ENCODE measurements around the gene ELAC2.

ELAC2 gene

DNA sequence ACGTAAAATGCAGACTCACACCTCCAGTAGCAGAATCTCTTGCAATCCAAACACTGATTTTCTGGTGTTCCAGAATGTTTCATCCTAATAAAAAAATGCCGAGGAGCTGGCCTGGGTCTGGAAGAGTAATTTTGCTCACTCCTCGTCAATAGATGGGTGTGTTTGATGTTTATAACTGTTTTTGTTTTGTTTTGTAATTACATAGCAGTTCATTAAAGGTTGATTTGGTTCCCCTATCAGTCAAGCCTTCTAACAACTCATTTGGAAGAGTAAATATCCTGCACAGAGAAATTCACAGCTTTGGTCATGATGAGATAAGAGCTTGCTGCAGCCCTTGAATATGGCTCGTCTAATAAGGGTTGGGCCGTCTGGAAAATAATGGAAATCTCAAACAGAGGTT is 36.8 kb upstream of the ELAC2 start:
- Histone ChIP-seq H3K36me3 (ENCODE audit: low read length) (no peaks in the 10 kb centered on the region), H3K79me2 (ENCODE audit: insufficient read depth, low read length) (no peaks in the 10 kb centered on the region), H3K9me3 (ENCODE audit: insufficient read depth, low read length) (no peaks in the 10 kb centered on the region), H2AFZ (ENCODE audit: low read depth, low read length, severe bottlenecking) (no peak overlapping the region), H3K27me3 (ENCODE audit: low read length) (no peaks in the 10 kb centered on the region), H3K27ac (ENCODE audit: low read depth, low read length) (no peak overlapping the region), H3K4me3 (ENCODE audit: insufficient read depth, low read length, poor library complexity, severe bottlenecking) (no peak overlapping the region), H3K4me2 (ENCODE audit: low read depth, low read length, poor library complexity, severe bottlenecking) (no peak overlapping the region), H3F3A (ENCODE audit: insufficient read depth) (no peaks in the 10 kb centered on the region), H3K9ac (ENCODE audit: low read length) (no peak overlapping the region), H4K20me1 (ENCODE audit: low read depth, low read length) (no peaks in the 10 kb centered on the region), H3K9me2 (replicated peaks; ENCODE audit: insufficient read depth, low read length) (no peaks in the 10 kb centered on the region)
- TF ChIP-seq, protein P1, sequence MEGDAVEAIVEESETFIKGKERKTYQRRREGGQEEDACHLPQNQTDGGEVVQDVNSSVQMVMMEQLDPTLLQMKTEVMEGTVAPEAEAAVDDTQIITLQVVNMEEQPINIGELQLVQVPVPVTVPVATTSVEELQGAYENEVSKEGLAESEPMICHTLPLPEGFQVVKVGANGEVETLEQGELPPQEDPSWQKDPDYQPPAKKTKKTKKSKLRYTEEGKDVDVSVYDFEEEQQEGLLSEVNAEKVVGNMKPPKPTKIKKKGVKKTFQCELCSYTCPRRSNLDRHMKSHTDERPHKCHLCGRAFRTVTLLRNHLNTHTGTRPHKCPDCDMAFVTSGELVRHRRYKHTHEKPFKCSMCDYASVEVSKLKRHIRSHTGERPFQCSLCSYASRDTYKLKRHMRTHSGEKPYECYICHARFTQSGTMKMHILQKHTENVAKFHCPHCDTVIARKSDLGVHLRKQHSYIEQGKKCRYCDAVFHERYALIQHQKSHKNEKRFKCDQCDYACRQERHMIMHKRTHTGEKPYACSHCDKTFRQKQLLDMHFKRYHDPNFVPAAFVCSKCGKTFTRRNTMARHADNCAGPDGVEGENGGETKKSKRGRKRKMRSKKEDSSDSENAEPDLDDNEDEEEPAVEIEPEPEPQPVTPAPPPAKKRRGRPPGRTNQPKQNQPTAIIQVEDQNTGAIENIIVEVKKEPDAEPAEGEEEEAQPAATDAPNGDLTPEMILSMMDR (IDR thresholded peaks at IDR 0.05; ENCODE audit: insufficient read depth, low read length, poor library complexity, severe bottlenecking) = no peak
- no peak for TF ChIP-seq EZH2phosphoT487 (conservative IDR thresholded peaks at IDR 0.05; ENCODE audit: low read length)

DNA sequence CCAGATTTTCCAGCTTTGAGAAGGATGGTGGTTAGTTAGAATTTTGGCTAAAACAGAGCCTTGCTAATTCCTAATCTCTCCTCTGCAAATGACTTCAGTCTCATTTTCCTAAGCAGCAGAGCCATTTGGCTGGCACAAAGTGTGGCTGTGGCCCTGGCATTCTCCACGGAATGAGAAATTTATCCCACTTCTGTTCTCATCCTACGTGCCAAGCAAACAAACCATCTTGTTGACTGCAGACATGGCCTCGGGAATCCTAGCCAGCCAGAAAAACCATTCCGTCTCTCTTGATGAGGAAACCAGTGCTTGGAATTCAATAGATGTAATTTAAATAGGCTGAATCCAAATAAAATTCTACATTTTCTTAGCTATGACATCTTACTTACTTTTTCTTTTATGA is 34.1 kb upstream of the ELAC2 start:
- TF ChIP-seq EZH2phosphoT487 (conservative IDR thresholded peaks at IDR 0.05; ENCODE audit: low read length) = no peak
- TF ChIP-seq, protein P1 (IDR thresholded peaks at IDR 0.05; ENCODE audit: insufficient read depth, low read length, poor library complexity, severe bottlenecking) = no peak
- no peaks in the 10 kb centered on the region for H3K27me3 ChIP-seq (ENCODE audit: low read length)
- no peaks in the 10 kb centered on the region for H3K9me2 ChIP-seq (replicated peaks; ENCODE audit: insufficient read depth, low read length)
- H3F3A ChIP-seq (ENCODE audit: insufficient read depth) = no peaks in the 10 kb centered on the region
- no peak overlapping the region for H3K27ac ChIP-seq (ENCODE audit: low read depth, low read length)
- H2AFZ ChIP-seq (ENCODE audit: low read depth, low read length, severe bottlenecking) = no peak overlapping the region
- no peaks in the 10 kb centered on the region for H4K20me1 ChIP-seq (ENCODE audit: low read depth, low read length)
- no peak overlapping the region for H3K9ac ChIP-seq (ENCODE audit: low read length)
- no peak overlapping the region for H3K4me3 ChIP-seq (ENCODE audit: insufficient read depth, low read length, poor library complexity, severe bottlenecking)
- no peak overlapping the region for H3K4me2 ChIP-seq (ENCODE audit: low read depth, low read length, poor library complexity, severe bottlenecking)
- H3K9me3 ChIP-seq (ENCODE audit: insufficient read depth, low read length) = no peaks in the 10 kb centered on the region
- no peaks in the 10 kb centered on the region for H3K36me3 ChIP-seq (ENCODE audit: low read length)
- H3K79me2 ChIP-seq (ENCODE audit: insufficient read depth, low read length) = no peaks in the 10 kb centered on the region

DNA sequence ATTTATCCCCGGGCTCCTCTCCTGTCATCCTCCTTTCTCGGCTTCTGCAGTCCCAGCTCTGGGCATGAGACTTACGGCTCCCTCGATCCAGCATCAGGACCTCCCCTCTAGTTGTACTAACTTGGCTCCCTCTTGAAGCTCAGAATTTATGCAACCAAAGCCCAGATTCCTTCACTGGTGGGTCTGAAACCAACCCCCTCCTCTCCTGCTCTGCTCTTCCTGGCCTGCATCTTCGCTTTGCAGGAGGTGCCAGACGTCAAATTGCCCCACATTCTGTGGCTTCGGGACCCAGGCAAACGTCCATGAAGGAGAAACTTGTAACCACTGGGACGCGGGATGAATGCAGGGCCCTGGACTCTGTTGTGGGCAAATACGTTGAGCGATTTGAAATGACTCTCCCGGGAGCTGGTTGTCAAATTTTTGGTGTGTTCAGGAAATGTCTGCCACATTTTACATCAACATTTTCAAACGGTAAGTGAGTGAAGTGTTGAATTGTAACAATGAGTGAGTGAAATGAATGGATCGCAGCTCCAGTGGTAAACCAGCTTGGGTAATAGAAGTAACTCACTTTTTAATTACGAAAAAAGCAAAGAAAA is 29.3 kb upstream of the ELAC2 start:
- H3K9me3 ChIP-seq (ENCODE audit: insufficient read depth, low read length) = no peaks in the 10 kb centered on the region
- no peak overlapping the region for H2AFZ ChIP-seq (ENCODE audit: low read depth, low read length, severe bottlenecking)
- H3K9ac ChIP-seq (ENCODE audit: low read length) = no peak overlapping the region
- H3K9me2 ChIP-seq (replicated peaks; ENCODE audit: insufficient read depth, low read length) = no peaks in the 10 kb centered on the region
- no peaks in the 10 kb centered on the region for H3K36me3 ChIP-seq (ENCODE audit: low read length)
- no peak overlapping the region for H3K4me2 ChIP-seq (ENCODE audit: low read depth, low read length, poor library complexity, severe bottlenecking)
- no peaks in the 10 kb centered on the region for H3F3A ChIP-seq (ENCODE audit: insufficient read depth)
- no peaks in the 10 kb centered on the region for H3K79me2 ChIP-seq (ENCODE audit: insufficient read depth, low read length)
- H3K4me3 ChIP-seq (ENCODE audit: insufficient read depth, low read length, poor library complexity, severe bottlenecking) = no peak overlapping the region
- H4K20me1 ChIP-seq (ENCODE audit: low read depth, low read length) = no peaks in the 10 kb centered on the region
- no peaks in the 10 kb centered on the region for H3K27me3 ChIP-seq (ENCODE audit: low read length)
- TF ChIP-seq, protein P1 (IDR thresholded peaks at IDR 0.05; ENCODE audit: insufficient read depth, low read length, poor library complexity, severe bottlenecking) = no peak
- TF ChIP-seq EZH2phosphoT487 (conservative IDR thresholded peaks at IDR 0.05; ENCODE audit: low read length) = no peak
- H3K27ac ChIP-seq (ENCODE audit: low read depth, low read length) = no peak overlapping the region
